Loucy (cell line): ENCODE measurements around the gene ERCC3.

ENCODE experiments used
- CTCF ChIP-seq: fragments of 200-600 bp; sonication (generic); conservative IDR thresholded peaks from 2 replicates; pipeline ENCODE4 v1.5.1; 2014; ENCODE audit warnings: mild to moderate bottlenecking, antibody characterized with exemption, low read length
- EZH2phosphoT487 ChIP-seq: fragments of 200-600 bp; IDR thresholded peaks from 2 replicates; pipeline ENCODE4 v1.6.1; 2018; ENCODE audit warnings: antibody characterized with exemption, mild to moderate bottlenecking, moderate library complexity, borderline replicate concordance

DNA sequence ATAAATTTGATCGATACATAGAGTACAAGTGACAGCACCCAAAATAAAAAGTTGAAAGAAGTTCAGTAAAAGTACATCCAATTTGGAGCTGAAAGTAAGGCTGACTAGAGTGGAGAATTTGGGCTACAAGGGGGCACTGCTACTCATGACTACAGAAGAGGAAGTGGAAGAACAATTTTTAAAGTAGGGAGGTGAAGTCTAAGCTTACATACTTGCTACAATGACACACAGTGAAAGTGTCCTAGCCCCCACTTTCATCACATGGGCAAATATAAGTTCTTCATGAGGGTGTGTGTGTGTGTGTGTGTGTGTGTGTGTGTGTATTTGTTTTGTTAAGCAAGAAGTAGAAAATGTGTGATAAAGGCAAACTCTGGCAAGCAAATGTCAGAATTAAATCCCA, 48.2 kb upstream of the ERCC3 start:
- TF ChIP-seq CTCF, result no peak
- no peak for TF ChIP-seq EZH2phosphoT487
